GM18511 (cell line): ENCODE measurements around the gene CNOT10.
"Not testable (repeated sequence)": the region's sequence is repeated elsewhere in the genome, so short reads cannot be mapped to it uniquely, and the experiment has no call there.

Source experiments
- ATAC-seq: cut with Tn5 transposase; IDR thresholded peaks from one replicate; pipeline ENCODE4 v1.9.1; 2021; ENCODE audit warnings: mild to moderate bottlenecking, moderate library complexity; ENCODE audit not compliant: unreplicated experiment

Gene CNOT10

GRCh38 chr3:32685543-32686185 is 676 bp downstream of the CNOT10 start:
- peak; percentile 10 for ATAC-seq

DNA sequence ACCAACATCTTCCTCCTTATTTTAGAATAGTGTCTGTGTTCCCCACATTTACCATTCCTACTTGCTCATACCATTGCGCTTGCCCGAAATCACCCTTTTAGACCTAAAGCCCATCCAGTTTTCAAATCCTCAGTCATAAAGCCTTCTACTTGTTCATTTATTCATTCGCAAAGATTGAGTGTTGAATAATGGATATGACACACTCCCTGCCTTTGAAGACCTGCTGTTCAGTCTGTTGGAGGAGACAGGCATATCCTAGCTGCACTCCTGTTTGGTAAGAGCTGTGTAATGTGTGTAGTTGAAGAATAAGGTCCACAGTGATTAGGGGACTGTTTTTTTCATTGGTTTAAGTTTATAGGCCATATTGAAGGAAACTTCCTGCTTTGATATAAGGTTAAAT is 1.7 kb downstream of the CNOT10 start:
- no peak for ATAC-seq

DNA sequence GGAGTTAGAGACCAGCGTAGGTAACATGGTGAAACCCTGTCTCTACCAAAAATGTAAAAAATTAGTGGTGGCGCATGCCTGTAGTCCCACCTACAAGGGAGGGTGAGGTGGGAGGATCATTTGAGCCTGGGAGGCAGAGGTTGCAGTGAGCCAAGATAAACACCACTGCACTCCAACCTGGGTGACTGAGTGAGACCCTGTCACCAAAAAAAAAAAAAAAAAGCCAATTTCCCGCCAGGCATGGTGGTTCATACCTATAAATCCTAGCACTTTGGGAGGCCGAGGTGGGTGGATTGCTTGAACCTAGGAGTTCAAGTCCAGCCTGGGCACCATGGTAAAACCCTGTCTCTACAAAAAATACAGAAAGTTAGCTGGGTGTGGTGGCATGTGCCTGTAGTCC is 6.9 kb downstream of the CNOT10 start:
- no peak for ATAC-seq

DNA sequence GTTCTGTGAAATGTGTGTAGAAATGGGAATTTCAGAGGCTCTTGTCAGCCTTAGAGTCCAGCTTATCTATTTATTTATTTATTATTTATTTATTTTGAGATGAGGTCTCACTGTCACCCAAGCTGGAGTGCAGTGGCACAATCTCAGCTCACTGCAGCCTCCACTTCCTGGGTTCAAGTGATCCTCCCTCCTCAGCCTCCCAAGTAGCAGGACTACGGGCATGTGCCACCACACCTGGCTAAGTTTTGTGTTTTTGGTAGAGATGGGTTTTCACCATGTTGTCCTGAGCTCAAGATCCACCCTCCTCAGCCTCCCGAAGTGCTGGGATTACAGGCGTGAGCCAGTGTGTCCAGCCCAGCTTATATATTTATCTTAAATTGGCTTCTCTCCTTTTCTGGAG is 11.5 kb downstream of the CNOT10 start:
- no peak for ATAC-seq

GRCh38 chr3:32698506-32698905 is 13.5 kb downstream of the CNOT10 start:
- no peak for ATAC-seq

DNA sequence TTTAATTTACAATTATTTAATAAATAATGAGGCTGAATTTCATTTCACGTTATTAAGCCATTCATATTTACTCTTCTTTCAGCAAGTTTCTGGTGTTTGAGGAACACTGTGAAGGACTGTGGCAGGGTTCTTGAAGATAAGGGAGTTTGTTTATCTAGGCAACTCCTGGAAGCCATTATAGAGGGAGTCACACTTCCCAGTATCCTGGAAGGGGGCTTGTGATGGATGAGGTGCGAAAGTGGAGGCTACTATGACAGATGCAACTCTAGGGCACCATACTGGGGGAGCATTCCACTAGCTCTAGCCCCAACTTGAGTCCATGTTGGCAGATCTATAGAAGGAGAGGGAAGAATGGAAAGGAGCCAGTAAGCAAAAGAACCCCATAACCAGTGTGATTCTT is 14.4 kb downstream of the CNOT10 start:
- ATAC-seq = no peak

- ATAC-seq = no peak
Measured at GRCh38 chr3:32700244-32700643, 15.3 kb downstream of the CNOT10 start.

DNA sequence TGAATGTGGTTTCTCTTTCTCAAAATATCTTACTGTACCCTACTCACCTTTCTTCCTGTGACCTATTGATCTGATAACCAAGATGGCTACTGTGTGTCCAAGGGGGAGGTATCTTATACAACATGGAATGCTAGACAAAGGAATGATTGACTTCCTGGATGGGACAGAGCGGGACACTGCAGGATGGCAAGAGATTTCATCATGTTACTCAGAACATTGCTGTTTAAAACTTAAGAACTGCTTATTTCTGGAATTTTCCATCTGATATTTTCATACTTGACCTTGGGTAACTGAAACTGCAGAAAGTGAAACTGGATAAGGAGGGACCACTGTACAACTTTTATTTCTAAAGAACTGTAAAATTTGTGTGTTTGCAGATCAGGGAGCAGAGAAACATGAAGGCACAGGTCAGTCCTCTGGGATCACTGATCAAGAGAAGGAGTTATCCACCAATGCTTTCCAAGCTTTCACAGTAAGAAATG is 18.5 kb downstream of the CNOT10 start:
- ATAC-seq = no peak

- no peak for ATAC-seq
Measured at GRCh38 chr3:32705232-32705631, 20.2 kb downstream of the CNOT10 start.

GRCh38 chr3:32706348-32707025 is 21.5 kb downstream of the CNOT10 start:
- ATAC-seq = no peak

DNA sequence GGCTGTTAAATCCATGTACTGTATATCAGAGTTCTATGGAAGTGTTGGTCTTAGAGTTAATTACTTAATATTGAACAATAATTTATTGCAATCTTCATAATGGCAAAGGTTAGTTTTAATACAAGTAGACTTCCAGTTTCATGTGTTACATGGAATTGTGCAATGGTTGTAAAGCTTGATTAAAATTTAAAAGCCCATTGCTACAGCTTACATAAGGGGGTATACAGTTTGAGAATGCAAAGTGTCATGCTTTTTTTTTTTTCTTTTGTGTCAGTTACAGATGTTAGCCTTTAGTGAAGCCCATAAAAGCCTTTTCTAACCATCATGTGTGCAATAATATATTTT is 22.0 kb downstream of the CNOT10 start:
- ATAC-seq = no peak

GRCh38 chr3:32708672-32709283 is 23.8 kb downstream of the CNOT10 start:
- no peak for ATAC-seq

- ATAC-seq = no peak
Measured at GRCh38 chr3:32709346-32709745, 24.4 kb downstream of the CNOT10 start.

- no peak for ATAC-seq
Measured at GRCh38 chr3:32712506-32713055, 27.6 kb downstream of the CNOT10 start.

DNA sequence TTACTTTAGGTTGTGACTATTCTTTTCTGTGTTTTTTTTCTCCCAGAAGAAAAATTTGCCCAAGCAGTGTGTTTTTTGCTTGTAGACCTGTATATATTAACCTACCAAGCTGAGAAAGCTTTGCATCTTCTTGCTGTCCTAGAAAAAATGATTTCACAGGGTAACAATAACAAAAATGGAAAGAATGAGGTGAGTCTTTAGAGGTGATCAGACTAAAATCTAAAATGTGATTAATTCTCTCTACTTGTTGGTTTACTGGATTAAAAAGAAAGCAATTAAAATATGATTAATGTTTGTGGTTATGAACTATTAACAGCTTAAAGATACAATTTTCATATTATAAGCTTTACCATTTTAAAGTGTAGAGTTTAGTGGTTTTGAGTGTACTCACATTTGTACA is 28.2 kb downstream of the CNOT10 start:
- no peak for ATAC-seq

- no peak for ATAC-seq
Measured at GRCh38 chr3:32719335-32719734, 34.3 kb downstream of the CNOT10 start.

GRCh38 chr3:32719931-32720330 is 34.9 kb downstream of the CNOT10 start:
- no peak for ATAC-seq

DNA sequence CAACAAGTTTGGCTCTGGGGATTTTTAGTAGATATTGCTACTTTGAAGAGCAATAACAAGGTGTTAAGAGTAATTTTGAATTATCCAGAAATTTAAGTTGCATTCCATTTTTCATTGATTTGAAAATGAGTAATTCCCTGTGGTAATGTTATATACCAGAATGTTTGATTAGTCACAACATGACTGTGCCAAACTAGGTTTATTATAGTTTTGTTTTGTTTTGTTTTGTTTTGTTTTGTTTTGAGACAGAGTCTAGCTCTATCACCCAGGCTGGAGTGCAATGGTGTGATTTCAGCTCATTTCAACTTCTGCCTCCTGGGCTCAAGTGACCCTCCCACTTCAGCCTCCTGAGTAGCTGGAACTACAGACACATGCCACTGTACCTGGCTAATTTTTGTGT is 40.7 kb downstream of the CNOT10 start:
- ATAC-seq = no peak

DNA sequence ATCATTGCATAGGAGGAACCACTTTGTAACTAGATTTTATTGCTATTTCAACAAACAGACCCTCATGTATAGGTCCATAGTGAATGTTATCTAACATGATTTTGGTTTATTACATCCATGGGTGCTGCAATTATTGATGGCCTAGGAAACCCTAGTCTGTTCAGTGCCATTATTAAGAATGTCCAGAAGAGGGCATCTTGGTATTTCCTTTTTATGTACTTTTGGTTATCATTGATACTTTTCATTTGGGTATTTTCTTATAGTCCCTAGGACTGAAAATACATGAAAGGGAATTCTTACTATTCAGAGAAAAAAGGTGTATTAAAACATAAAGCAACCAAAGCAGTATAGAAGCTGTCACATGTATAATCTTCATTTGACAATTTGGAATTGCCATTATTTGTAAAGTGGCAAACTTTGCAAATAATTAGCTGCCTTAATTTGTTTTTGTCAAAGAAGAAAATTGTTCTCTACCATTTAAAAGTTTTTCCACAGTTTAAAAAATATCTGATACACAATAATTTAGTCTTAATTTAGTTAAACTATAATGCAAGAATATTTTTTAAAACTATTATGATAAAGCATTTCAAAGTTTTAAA is 48.7 kb downstream of the CNOT10 start:
- ATAC-seq = no peak

- ATAC-seq = no peak
Measured at GRCh38 chr3:32734756-32735155, 49.8 kb downstream of the CNOT10 start.

- not testable (repeated sequence) for ATAC-seq
Measured at GRCh38 chr3:32743470-32743869, 58.5 kb downstream of the CNOT10 start.

DNA sequence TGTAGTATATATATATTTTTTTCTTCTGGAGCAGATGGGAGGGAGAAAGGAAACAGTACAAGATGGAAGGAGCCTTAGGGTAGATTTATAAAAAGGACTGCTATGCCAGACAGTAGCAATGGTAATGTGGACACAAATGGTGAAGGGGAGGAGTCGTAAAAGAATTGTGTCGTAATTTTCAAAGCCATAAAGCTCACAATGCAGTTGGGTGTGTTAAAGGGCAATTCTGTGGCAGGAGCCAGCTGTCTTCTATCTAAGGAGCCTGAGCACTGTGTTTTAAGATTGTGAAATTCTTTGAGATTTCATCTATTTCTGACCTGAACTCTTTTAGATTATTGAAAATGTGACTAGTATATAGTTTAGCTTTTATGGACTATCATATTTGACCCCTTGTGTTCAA is 58.9 kb downstream of the CNOT10 start:
- ATAC-seq = no peak
